K562 (cell line): ENCODE data around the gene SPATS2. TPM values are rescaled to one million over a fixed set of nuclear protein-coding genes. Genes with fewer than 3 reads are reported as not detected.

ENCODE experiments used
- ESRRA ChIP-seq: fragments of 450-650 bp; IDR thresholded peaks from 2 replicates; pipeline ENCODE4 v1.6.1; 2014; ENCODE audit warnings: low read depth, mild to moderate bottlenecking, moderate library complexity, borderline replicate concordance
- KLF13 ChIP-seq: fragments of 450-650 bp; IDR thresholded peaks from 2 replicates; pipeline ENCODE4 v1.6.1; 2016; ENCODE audit warnings: missing genetic modification characterization, low read depth, mild to moderate bottlenecking, missing compliant biosample characterization, moderate library complexity, borderline replicate concordance
- KLF16 ChIP-seq: IDR thresholded peaks from 2 replicates; pipeline ENCODE4 v1.6.1; 2016; ENCODE audit warnings: antibody characterized with exemption
- MECOM ChIP-seq: fragments of 250-450 bp; sonication (Bioruptor Pico); IDR thresholded peaks from 2 replicates; pipeline ENCODE4 v1.8.0; 2022; ENCODE audit warnings: inconsistent platforms
- MYC ChIP-seq, 2 experiments: fragments of 250-450 bp in 1 of 2; sonication (Bioruptor Pico) in 1 of 2; IDR thresholded peaks; 2 replicates each; pipeline versions ENCODE4 v1.5.1 to v1.6.1; 2012 to 2021; ENCODE audit warnings: low read depth in 2 of 2, borderline replicate concordance in 1 of 2, improper control_type of control experiment in 1 of 2, low read length in 1 of 2, mild to moderate bottlenecking in 1 of 2, moderate library complexity in 1 of 2
- SP1 ChIP-seq: sonication (generic); formaldehyde crosslinking; IDR thresholded peaks from 2 replicates; pipeline ENCODE4 v1.8.1; 2022; ENCODE audit warnings: mild to moderate bottlenecking, missing genetic modification reagents
- STAT5B ChIP-seq: fragments of 250-450 bp; sonication (Bioruptor Pico); IDR thresholded peaks from 2 replicates; pipeline ENCODE4 v1.8.0; 2021; ENCODE audit warnings: mild to moderate bottlenecking, inconsistent platforms
- YY1 ChIP-seq, 3 experiments: IDR thresholded peaks; 2 replicates each; pipeline ENCODE4 v1.6.1; 2011; ENCODE audit warnings: low read length in 2 of 3, mild to moderate bottlenecking in 2 of 3, moderate library complexity in 2 of 3, borderline replicate concordance in 1 of 3, control low read depth in 1 of 3, low read depth in 1 of 3; ENCODE audit not compliant: insufficient read depth in 3 of 3, insufficient replicate concordance in 2 of 3, control insufficient read depth in 1 of 3, insufficient read length in 1 of 3; ENCODE audit errors: extremely low read depth in 1 of 3
- ZFX ChIP-seq: sonication (generic); formaldehyde crosslinking; IDR thresholded peaks from 2 replicates; pipeline ENCODE4 v1.8.0; 2022; ENCODE audit warnings: mild to moderate bottlenecking, missing genetic modification reagents, moderate library complexity
- ZNF121 ChIP-seq: sonication (generic); formaldehyde crosslinking; conservative IDR thresholded peaks from 2 replicates; pipeline ENCODE4 v1.8.0; 2022; ENCODE audit warnings: missing genetic modification reagents
- polyA plus RNA-seq, 8 experiments: library from polyadenylated mRNA; depleted of rRNA in 4 of 8; stranded (reverse) in 5 of 8; unstranded in 3 of 8; fragments of >200 nt; fragmentation: Nextera tagmentation in 2 of 8; fragmentation: Illumina TruSeq in 1 of 8; extraction: Ambion mirVana in 2 of 8; extraction: Trizol in 1 of 8; gene quantifications; 2 replicates each; pipeline versions ENCODE4 v1.2.1 to v1.2.3, GENCODE V29; 2011 to 2014; ENCODE audit warnings: inconsistent platforms in 1 of 8, missing spikeins in 1 of 8
- total RNA-seq, 7 experiments: library from RNA; depleted of rRNA in 6 of 7; stranded (reverse); fragments of >200 nt in 6 of 7; fragmentation: Illumina TruSeq in 2 of 7; extraction: Trizol in 2 of 7; gene quantifications; 2 replicates each; pipeline versions ENCODE4 v1.2.1 to v1.2.3, GENCODE V29; 2011 to 2021; ENCODE audit warnings: low replicate concordance in 1 of 7
- TF ChIP-seq, protein P1 (sequence below), 2 experiments: IDR thresholded peaks; 2 replicates each; pipeline ENCODE4 v1.6.1; 2011; ENCODE audit warnings: borderline replicate concordance in 1 of 2, control low read depth in 1 of 2, low read depth in 1 of 2, low read length in 1 of 2, mild to moderate bottlenecking in 1 of 2, mixed read lengths in 1 of 2, moderate library complexity in 1 of 2; ENCODE audit not compliant: insufficient read depth in 1 of 2, insufficient read length in 1 of 2, poor library complexity in 1 of 2, severe bottlenecking in 1 of 2; ENCODE audit errors: extremely low read depth in 1 of 2
- TF ChIP-seq, protein P2 (sequence below): sonication (generic); formaldehyde crosslinking; IDR thresholded peaks from 2 replicates; pipeline ENCODE4 v1.9.0; 2022; ENCODE audit warnings: mild to moderate bottlenecking, missing genetic modification reagents
- TF ChIP-seq, protein P3 (sequence below): fragments of 450-650 bp; formaldehyde crosslinking; IDR thresholded peaks from 2 replicates; pipeline ENCODE4 v1.4.0; 2020; ENCODE audit warnings: mild to moderate bottlenecking, moderate library complexity
- TF ChIP-seq, protein P4 (sequence below), 2 experiments: IDR thresholded peaks; 2 replicates each; pipeline ENCODE4 v1.6.1; 2012; ENCODE audit warnings: improper control_type of control experiment in 2 of 2, low read depth in 2 of 2, low read length in 2 of 2, borderline replicate concordance in 1 of 2
- TF ChIP-seq, protein P5 (sequence below): fragments of 250-450 bp; sonication (Bioruptor Pico); IDR thresholded peaks from 2 replicates; pipeline ENCODE4 v1.5.0; 2021
- TF ChIP-seq, protein P6 (sequence below): sonication (generic); formaldehyde crosslinking; IDR thresholded peaks from 2 replicates; pipeline ENCODE4 v1.8.0; 2022; ENCODE audit warnings: missing genetic modification reagents, mild to moderate bottlenecking, moderate library complexity, borderline replicate concordance

Gene SPATS2
- total and polyA plus RNA-seq, 9 of the 15 experiments (the other 6 are each of a cell fraction or from before 2014, with no cell fraction given), result 5.4 to 48.2 (median 17.5) TPM

DNA sequence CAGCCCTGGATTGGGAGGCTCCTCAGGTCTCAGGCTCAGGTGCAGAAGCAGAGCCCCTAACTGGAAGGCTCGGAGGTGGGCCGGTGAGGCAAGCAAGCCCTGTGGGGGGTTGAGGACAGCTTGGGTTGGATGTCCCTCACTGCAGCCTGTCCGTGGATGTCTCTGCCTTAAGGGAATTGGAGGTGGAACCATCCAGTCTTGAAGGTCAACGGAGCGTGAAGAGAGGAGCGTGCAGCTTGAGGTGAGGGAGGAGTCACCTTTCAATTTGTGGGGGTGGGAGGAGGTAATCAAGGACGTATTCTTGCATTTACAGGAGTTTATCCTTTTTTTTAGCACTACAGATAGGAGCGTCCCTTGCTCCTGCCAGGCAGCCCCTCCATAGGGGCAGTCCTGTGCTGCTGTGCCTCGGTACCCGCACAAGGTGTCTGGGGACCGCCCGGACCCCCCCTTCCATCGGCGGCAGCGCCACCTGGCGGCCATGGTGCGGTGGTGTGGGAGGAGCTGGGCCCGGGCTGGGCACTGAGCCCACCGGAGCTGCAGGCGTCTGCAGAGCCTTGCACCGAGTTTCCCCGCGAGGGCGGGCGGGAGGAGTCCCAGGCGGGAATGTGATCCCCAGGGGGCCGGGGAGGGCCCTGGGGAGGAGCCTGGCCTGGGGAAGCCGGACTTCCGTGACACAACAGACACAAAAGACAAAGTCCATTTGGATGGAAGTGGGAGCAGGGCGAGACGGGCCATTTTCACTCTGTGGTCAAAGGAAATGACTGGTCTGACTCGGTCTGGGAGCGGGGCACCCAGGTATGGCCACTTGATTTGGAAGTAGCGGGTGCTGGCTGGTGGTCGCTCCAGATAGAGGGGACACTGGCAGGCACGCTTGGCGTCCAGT lies 19.7 kb upstream of the SPATS2 start (continued):
- TF ChIP-seq MECOM (CRISPR knock-in tag), result no peak
- TF ChIP-seq STAT5B (CRISPR knock-in tag), result no peak
- 0 out of 2 replicates have a peak, but pooled peaks have one; percentile 22 for TF ChIP-seq ZNF121 (CRISPR knock-in tag)
- peak; percentile 56 for TF ChIP-seq SP1 (CRISPR knock-in tag)
- peak; percentile 46; the same call in 1 of the 2 replicates for TF ChIP-seq KLF16
- no peak for TF ChIP-seq KLF13 (tag)
- TF ChIP-seq, protein P1, sequence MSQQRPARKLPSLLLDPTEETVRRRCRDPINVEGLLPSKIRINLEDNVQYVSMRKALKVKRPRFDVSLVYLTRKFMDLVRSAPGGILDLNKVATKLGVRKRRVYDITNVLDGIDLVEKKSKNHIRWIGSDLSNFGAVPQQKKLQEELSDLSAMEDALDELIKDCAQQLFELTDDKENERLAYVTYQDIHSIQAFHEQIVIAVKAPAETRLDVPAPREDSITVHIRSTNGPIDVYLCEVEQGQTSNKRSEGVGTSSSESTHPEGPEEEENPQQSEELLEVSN (IDR thresholded peaks at IDR 0.05; ENCODE audit: borderline replicate concordance in 1 of 2, extremely low read depth in 1 of 2, insufficient read depth in 1 of 2, insufficient read length in 1 of 2, low read depth in 1 of 2, low read length in 1 of 2, poor library complexity in 1 of 2, severe bottlenecking in 1 of 2), result peak in 1 of 2 experiments; percentile 35
- TF ChIP-seq, protein P2, sequence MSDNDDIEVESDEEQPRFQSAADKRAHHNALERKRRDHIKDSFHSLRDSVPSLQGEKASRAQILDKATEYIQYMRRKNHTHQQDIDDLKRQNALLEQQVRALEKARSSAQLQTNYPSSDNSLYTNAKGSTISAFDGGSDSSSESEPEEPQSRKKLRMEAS, result no peak
- TF ChIP-seq, protein P3, sequence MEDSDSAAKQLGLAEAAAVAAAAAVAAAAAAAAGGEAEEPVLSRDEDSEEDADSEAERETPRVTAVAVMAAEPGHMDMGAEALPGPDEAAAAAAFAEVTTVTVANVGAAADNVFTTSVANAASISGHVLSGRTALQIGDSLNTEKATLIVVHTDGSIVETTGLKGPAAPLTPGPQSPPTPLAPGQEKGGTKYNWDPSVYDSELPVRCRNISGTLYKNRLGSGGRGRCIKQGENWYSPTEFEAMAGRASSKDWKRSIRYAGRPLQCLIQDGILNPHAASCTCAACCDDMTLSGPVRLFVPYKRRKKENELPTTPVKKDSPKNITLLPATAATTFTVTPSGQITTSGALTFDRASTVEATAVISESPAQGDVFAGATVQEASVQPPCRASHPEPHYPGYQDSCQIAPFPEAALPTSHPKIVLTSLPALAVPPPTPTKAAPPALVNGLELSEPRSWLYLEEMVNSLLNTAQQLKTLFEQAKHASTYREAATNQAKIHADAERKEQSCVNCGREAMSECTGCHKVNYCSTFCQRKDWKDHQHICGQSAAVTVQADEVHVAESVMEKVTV (CRISPR knock-in tag), result peak; percentile 31; the same call in 1 of the 2 replicates
- TF ChIP-seq, protein P4, sequence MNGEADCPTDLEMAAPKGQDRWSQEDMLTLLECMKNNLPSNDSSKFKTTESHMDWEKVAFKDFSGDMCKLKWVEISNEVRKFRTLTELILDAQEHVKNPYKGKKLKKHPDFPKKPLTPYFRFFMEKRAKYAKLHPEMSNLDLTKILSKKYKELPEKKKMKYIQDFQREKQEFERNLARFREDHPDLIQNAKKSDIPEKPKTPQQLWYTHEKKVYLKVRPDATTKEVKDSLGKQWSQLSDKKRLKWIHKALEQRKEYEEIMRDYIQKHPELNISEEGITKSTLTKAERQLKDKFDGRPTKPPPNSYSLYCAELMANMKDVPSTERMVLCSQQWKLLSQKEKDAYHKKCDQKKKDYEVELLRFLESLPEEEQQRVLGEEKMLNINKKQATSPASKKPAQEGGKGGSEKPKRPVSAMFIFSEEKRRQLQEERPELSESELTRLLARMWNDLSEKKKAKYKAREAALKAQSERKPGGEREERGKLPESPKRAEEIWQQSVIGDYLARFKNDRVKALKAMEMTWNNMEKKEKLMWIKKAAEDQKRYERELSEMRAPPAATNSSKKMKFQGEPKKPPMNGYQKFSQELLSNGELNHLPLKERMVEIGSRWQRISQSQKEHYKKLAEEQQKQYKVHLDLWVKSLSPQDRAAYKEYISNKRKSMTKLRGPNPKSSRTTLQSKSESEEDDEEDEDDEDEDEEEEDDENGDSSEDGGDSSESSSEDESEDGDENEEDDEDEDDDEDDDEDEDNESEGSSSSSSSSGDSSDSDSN (IDR thresholded peaks at IDR 0.05; ENCODE audit: borderline replicate concordance in 1 of 2, low read depth in 2 of 2, low read length in 2 of 2), result 0 out of 4 replicates have a peak, but pooled peaks of 1 of the 2 experiments have one; percentile 23
- peak; percentile 19; the same call in 1 of the 2 replicates for TF ChIP-seq MYC (IDR thresholded peaks at IDR 0.05; ENCODE audit: low read depth, low read length)
- TF ChIP-seq MYC (CRISPR knock-in tag; IDR thresholded peaks at IDR 0.05; ENCODE audit: borderline replicate concordance, low read depth), result no peak
- TF ChIP-seq, protein P5, sequence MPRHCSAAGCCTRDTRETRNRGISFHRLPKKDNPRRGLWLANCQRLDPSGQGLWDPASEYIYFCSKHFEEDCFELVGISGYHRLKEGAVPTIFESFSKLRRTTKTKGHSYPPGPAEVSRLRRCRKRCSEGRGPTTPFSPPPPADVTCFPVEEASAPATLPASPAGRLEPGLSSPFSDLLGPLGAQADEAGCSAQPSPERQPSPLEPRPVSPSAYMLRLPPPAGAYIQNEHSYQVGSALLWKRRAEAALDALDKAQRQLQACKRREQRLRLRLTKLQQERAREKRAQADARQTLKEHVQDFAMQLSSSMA, result no peak
- peak in 1 of 3 experiments; percentile 17 for TF ChIP-seq YY1 (IDR thresholded peaks at IDR 0.05; ENCODE audit: borderline replicate concordance in 1 of 3, control insufficient read depth in 1 of 3, extremely low read depth in 1 of 3, insufficient read depth in 3 of 3, insufficient read length in 1 of 3, insufficient replicate concordance in 2 of 3, low read depth in 1 of 3, low read length in 2 of 3)
- TF ChIP-seq, protein P6, sequence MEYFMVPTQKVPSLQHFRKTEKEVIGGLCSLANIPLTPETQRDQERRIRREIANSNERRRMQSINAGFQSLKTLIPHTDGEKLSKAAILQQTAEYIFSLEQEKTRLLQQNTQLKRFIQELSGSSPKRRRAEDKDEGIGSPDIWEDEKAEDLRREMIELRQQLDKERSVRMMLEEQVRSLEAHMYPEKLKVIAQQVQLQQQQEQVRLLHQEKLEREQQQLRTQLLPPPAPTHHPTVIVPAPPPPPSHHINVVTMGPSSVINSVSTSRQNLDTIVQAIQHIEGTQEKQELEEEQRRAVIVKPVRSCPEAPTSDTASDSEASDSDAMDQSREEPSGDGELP (CRISPR knock-in tag), result peak; percentile 45; the same call in 1 of the 2 replicates
- TF ChIP-seq ZFX (CRISPR knock-in tag), result peak; percentile 38; the same call in 1 of the 2 replicates
- TF ChIP-seq ESRRA, result 0 out of 2 replicates have a peak, but pooled peaks have one; percentile 63
